Measurements from ENCODE around the gene HOXD11. TPM values are rescaled to one million over a fixed set of nuclear protein-coding genes. Genes with fewer than 3 reads are reported as not detected.

Gene HOXD11
- total and polyA plus RNA-seq, 9 of the 15 experiments (the other 6 are each of a cell fraction or from before 2014, with no cell fraction given): not detected

DNA sequence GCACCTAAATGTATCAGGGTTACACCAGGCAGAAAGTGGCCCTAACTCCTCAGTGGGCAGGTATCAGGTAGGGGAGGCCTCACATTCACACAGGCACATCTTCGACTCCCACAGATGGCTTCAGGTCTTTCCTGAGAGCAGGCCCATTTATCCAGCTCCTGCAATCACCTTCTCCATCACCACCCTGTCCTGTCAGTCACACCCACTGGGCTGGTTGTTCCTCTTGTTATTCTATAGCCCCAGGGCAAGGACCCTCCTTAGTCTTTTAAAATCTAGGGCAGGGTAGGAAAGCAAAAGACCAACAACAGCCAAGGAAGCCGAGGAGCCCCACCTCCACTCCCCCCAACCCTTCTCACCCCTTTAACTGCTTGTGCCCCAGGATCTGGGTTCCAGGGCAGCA lies 35.2 kb downstream of the HOXD11 start (continued):
- TF ChIP-seq, protein P1, sequence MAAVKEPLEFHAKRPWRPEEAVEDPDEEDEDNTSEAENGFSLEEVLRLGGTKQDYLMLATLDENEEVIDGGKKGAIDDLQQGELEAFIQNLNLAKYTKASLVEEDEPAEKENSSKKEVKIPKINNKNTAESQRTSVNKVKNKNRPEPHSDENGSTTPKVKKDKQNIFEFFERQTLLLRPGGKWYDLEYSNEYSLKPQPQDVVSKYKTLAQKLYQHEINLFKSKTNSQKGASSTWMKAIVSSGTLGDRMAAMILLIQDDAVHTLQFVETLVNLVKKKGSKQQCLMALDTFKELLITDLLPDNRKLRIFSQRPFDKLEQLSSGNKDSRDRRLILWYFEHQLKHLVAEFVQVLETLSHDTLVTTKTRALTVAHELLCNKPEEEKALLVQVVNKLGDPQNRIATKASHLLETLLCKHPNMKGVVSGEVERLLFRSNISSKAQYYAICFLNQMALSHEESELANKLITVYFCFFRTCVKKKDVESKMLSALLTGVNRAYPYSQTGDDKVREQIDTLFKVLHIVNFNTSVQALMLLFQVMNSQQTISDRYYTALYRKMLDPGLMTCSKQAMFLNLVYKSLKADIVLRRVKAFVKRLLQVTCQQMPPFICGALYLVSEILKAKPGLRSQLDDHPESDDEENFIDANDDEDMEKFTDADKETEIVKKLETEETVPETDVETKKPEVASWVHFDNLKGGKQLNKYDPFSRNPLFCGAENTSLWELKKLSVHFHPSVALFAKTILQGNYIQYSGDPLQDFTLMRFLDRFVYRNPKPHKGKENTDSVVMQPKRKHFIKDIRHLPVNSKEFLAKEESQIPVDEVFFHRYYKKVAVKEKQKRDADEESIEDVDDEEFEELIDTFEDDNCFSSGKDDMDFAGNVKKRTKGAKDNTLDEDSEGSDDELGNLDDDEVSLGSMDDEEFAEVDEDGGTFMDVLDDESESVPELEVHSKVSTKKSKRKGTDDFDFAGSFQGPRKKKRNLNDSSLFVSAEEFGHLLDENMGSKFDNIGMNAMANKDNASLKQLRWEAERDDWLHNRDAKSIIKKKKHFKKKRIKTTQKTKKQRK (IDR thresholded peaks at IDR 0.05; ENCODE audit: borderline replicate concordance, low read depth, low read length): no peak
- no peak for TF ChIP-seq RFX7 (CRISPR knock-in tag; IDR thresholded peaks at IDR 0.05)
- no peak for TF ChIP-seq ZNF561 (CRISPR knock-in tag; conservative IDR thresholded peaks at IDR 0.05)
- no peak for TF ChIP-seq RBM15 (IDR thresholded peaks at IDR 0.05; ENCODE audit: insufficient read depth, low read length)
- TF ChIP-seq, protein P2, sequence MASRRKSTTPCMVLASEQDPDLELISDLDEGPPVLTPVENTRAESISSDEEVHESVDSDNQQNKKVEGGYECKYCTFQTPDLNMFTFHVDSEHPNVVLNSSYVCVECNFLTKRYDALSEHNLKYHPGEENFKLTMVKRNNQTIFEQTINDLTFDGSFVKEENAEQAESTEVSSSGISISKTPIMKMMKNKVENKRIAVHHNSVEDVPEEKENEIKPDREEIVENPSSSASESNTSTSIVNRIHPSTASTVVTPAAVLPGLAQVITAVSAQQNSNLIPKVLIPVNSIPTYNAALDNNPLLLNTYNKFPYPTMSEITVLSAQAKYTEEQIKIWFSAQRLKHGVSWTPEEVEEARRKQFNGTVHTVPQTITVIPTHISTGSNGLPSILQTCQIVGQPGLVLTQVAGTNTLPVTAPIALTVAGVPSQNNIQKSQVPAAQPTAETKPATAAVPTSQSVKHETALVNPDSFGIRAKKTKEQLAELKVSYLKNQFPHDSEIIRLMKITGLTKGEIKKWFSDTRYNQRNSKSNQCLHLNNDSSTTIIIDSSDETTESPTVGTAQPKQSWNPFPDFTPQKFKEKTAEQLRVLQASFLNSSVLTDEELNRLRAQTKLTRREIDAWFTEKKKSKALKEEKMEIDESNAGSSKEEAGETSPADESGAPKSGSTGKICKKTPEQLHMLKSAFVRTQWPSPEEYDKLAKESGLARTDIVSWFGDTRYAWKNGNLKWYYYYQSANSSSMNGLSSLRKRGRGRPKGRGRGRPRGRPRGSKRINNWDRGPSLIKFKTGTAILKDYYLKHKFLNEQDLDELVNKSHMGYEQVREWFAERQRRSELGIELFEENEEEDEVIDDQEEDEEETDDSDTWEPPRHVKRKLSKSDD (conservative IDR thresholded peaks at IDR 0.05; ENCODE audit: low read length): no peak
- no peak for TF ChIP-seq KDM5B (IDR thresholded peaks at IDR 0.05; ENCODE audit: insufficient replicate concordance, low read depth, low read length)
- no peak for TF ChIP-seq MTA3 (IDR thresholded peaks at IDR 0.05; ENCODE audit: borderline replicate concordance)

Measured in K562 (cell line).